GM19438 (cell line): ENCODE results near the gene MDM1.

Source experiments
- ATAC-seq: cut with Tn5 transposase; IDR thresholded peaks from one replicate; pipeline ENCODE4 v1.9.1; 2021; ENCODE audit warnings: low read depth; ENCODE audit not compliant: unreplicated experiment

The MDM1 gene

GRCh38 chr12:68331869-68332727 lies at the start of gene MDM1:
Gene MDM1, minus strand, starts transcription at chr12:68332362. Its CDS starts 117 bp downstream, at chr12:68332245.
- ATAC-seq = peak; percentile 98

GRCh38 chr12:68381476-68382219 lies 49.5 kb upstream of the MDM1 start:
- no peak for ATAC-seq

GRCh38 chr12:68378872-68379606 lies 46.9 kb upstream of the MDM1 start:
- ATAC-seq = no peak

GRCh38 chr12:68377881-68378280 lies 45.7 kb upstream of the MDM1 start:
- no peak for ATAC-seq

- no peak for ATAC-seq
Observed at GRCh38 chr12:68376901-68377300, 44.7 kb upstream of the MDM1 start.

GRCh38 chr12:68375756-68376695 lies 43.9 kb upstream of the MDM1 start:
- no peak for ATAC-seq

- ATAC-seq = peak; percentile 94
Observed at GRCh38 chr12:68374307-68374982, 42.3 kb upstream of the MDM1 start.

GRCh38 chr12:68370667-68371066 lies 38.5 kb upstream of the MDM1 start:
- no peak for ATAC-seq

GRCh38 chr12:68370006-68370590 lies 37.9 kb upstream of the MDM1 start:
- no peak for ATAC-seq

GRCh38 chr12:68368327-68368726 lies 36.2 kb upstream of the MDM1 start:
- ATAC-seq = no peak

- ATAC-seq = no peak
Observed at GRCh38 chr12:68367903-68368302, 35.7 kb upstream of the MDM1 start.

GRCh38 chr12:68367116-68367515 lies 35.0 kb upstream of the MDM1 start:
- no peak for ATAC-seq

- peak; percentile 93 for ATAC-seq
Observed at GRCh38 chr12:68364893-68365725, 32.9 kb upstream of the MDM1 start.

GRCh38 chr12:68364328-68364727 lies 32.2 kb upstream of the MDM1 start:
- ATAC-seq = no peak

- ATAC-seq = no peak
Observed at GRCh38 chr12:68361953-68362352, 29.8 kb upstream of the MDM1 start.

GRCh38 chr12:68359674-68360073 lies 27.5 kb upstream of the MDM1 start:
- no peak for ATAC-seq

GRCh38 chr12:68358532-68359485 lies 26.6 kb upstream of the MDM1 start:
- ATAC-seq = peak; percentile 92
